Tibial nerve (tissue), 4 donors: ENCODE data around the gene HS6ST3. TPM values are rescaled to one million over a fixed set of nuclear protein-coding genes. Genes with fewer than 3 reads are reported as not detected.

ENCODE experiments used
- DNase-seq, 2 donors: peaks; one replicate each; pipeline ENCODE4 v3.0.0-alpha.2; 2019; ENCODE audit warnings: low spot score in 2 of 2
- H3K27ac ChIP-seq, 4 donors: fragments of 200-600 bp; sonication (generic) in 3 of 4; one replicate each; pipeline ENCODE4 v1.5.1; 2017 to 2019; ENCODE audit warnings: mild to moderate bottlenecking in 1 of 4
- H3K27me3 ChIP-seq, 2 donors: fragments of 200-600 bp; sonication (generic) in 1 of 2; one replicate each; pipeline versions ENCODE4 v1.5.1 to v1.6.0; 2017 to 2019
- H3K36me3 ChIP-seq, 3 donors: fragments of 200-600 bp; sonication (generic); one replicate each; pipeline ENCODE4 v1.5.1; 2018 to 2019
- H3K4me1 ChIP-seq, 4 donors: fragments of 200-600 bp; sonication (generic) in 3 of 4; one replicate each; pipeline ENCODE4 v1.5.1; 2017 to 2019
- H3K4me3 ChIP-seq, 4 donors: fragments of 200-600 bp; sonication (generic) in 3 of 4; one replicate each; pipeline ENCODE4 v1.5.1; 2017 to 2019; ENCODE audit warnings: mild to moderate bottlenecking in 1 of 4, moderate library complexity in 1 of 4
- H3K9me3 ChIP-seq, 4 donors: fragments of 200-600 bp; sonication (generic) in 3 of 4; one replicate each; pipeline ENCODE4 v1.5.1; 2017 to 2019
- EP300 ChIP-seq, 2 donors: sonication (generic); formaldehyde crosslinking; IDR thresholded peaks; one replicate each; pipeline ENCODE4 v1.6.1; 2017; ENCODE audit warnings: antibody characterized with exemption in 2 of 2, mild to moderate bottlenecking in 1 of 2
- POLR2A ChIP-seq, 2 donors: fragments of 450-650 bp; IDR thresholded peaks; one replicate each; pipeline ENCODE4 v1.6.1; 2017; ENCODE audit warnings: antibody characterized with exemption in 2 of 2, mild to moderate bottlenecking in 2 of 2, moderate library complexity in 2 of 2
- WGBS, 2 donors: methylation state at CpG; one replicate each; pipeline ENCODE4 v1.1.5; 2018; 5-methylcytosine and 5-hydroxymethylcytosine counted together
- total RNA-seq, 4 donors: library from RNA; depleted of rRNA; stranded (reverse); fragments of >200 nt; gene quantifications; one replicate each; pipeline ENCODE4 v1.1.0, GENCODE V29; 2016
- TF ChIP-seq, protein P1 (sequence below), 5 experiments: fragments of 200-600 bp in 3 of 5; fragments of 450-650 bp in 2 of 5; sonication (generic) in 3 of 5; IDR thresholded peaks; one replicate each; pipeline ENCODE4 v1.5.1; 2016 to 2019; ENCODE audit warnings: antibody characterized with exemption in 5 of 5, mild to moderate bottlenecking in 3 of 5, moderate library complexity in 2 of 5

HS6ST3 gene
- total RNA-seq, 4 donors from 2014 or later: 0.21 to 1.1 (median 0.79) TPM

DNA sequence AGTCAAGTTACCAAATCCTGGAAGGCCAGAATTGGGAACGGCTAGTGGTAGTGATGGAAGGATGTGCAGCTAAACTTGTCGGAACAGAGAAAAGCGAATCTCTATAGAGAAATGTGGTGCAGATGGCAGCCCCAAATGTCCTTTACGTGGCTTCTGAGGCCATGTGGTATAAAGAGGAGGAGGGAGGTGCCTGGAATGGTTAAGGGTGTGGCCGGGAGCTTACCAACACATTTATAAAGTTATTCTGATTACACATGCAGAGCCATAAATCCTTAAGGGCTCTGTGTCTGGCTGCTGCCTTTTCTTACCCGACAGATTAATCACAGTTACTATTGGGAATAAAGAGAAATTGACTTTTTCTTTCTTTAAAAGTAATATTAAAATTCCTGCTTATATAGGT is 714.3 kb downstream of the HS6ST3 start:
- no peak for TF ChIP-seq EP300 (IDR thresholded peaks at IDR 0.05)
- TF ChIP-seq POLR2A (IDR thresholded peaks at IDR 0.05): no peak
- TF ChIP-seq, protein P1, sequence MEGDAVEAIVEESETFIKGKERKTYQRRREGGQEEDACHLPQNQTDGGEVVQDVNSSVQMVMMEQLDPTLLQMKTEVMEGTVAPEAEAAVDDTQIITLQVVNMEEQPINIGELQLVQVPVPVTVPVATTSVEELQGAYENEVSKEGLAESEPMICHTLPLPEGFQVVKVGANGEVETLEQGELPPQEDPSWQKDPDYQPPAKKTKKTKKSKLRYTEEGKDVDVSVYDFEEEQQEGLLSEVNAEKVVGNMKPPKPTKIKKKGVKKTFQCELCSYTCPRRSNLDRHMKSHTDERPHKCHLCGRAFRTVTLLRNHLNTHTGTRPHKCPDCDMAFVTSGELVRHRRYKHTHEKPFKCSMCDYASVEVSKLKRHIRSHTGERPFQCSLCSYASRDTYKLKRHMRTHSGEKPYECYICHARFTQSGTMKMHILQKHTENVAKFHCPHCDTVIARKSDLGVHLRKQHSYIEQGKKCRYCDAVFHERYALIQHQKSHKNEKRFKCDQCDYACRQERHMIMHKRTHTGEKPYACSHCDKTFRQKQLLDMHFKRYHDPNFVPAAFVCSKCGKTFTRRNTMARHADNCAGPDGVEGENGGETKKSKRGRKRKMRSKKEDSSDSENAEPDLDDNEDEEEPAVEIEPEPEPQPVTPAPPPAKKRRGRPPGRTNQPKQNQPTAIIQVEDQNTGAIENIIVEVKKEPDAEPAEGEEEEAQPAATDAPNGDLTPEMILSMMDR (IDR thresholded peaks at IDR 0.05): no peak

DNA sequence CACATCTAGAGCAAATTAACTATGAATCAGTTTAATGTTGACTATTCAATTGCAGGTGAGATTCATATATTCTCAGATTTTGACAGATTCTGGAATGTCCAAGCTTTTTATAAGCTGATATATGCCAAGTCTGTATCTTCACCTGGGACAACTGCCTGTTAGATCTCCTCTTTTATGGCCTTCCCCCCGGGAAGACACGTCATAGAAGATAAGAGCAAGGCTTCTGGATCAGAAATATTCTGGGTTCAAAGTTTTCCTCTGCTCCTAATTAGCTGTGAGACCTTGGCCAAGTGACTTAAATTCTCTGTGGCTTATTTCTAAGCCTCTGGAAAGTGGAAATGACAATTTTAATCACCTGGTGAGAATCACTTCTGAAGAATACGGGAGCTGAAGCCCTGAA is 716.8 kb downstream of the HS6ST3 start:
- TF ChIP-seq, protein P1 (IDR thresholded peaks at IDR 0.05): no peak
- TF ChIP-seq EP300 (IDR thresholded peaks at IDR 0.05): no peak
- no peak for TF ChIP-seq POLR2A (IDR thresholded peaks at IDR 0.05)
- Histone ChIP-seq H3K27me3 (no peaks in the 10 kb centered on the region), H3K27ac (no peak overlapping the region), H3K4me3 (no peak overlapping the region), H3K9me3 (no peaks in the 10 kb centered on the region), H3K36me3 (no peaks in the 10 kb centered on the region), H3K4me1 (peaks cover 0 to 16% (median 0%) of the 10 kb centered on the region in 4 donors)
- DNase-seq: no peak
- 85 to 86% methylated on average over 3 of the region's 3 CpGs for WGBS, 2 donors

More for the DNA sequence above, 714.3 kb downstream of the HS6ST3 start:
- no peaks in the 10 kb centered on the region for H3K9me3 ChIP-seq
- no peak overlapping the region for H3K4me3 ChIP-seq
- WGBS, 2 donors: 79 to 86% methylated on average over 6 of the region's 6 CpGs
- no peaks in the 10 kb centered on the region for H3K36me3 ChIP-seq
- H3K4me1 ChIP-seq: peaks cover 0 to 16% (median 0%) of the 10 kb centered on the region in 4 donors
- no peak overlapping the region for H3K27ac ChIP-seq
- H3K27me3 ChIP-seq: no peaks in the 10 kb centered on the region
- DNase-seq: no peak

DNA sequence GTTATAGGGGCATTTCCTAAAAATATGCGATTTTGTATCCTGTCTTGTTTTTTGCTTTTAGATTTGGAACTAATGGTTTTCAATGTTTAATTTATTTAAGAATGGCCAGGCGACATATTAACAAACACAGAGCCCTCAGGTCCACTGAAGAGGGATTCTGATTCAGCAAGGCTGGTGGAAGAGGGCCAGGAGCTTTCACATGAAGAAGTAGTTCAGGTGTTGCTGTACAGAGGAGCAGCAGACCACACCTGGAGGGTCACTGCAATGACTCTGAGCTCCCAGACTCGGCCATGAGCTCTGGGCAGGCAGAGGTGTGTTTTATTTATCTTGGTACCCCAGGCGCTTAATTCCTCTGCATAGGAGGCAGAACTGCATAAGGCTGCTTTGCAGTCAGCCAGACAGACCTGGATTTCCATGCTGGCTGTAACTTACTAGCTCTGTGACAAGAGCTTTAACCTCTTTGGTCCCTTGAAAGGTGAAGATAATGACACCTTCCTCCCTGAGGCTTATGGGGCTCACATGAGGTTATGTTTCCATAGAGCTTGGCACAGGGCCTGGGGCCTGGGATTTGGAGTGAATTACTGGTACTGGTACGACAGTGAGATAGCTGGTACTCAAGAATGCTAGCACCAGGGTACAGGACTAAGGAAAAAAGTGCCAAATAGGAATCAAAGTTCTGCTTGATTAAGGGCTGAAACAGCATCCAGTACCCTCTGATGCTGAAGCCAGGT is 719.6 kb downstream of the HS6ST3 start:
- Histone ChIP-seq H3K4me3 (no peak overlapping the region), H3K36me3 (no peaks in the 10 kb centered on the region), H3K9me3 (no peaks in the 10 kb centered on the region), H3K27ac (no peak overlapping the region), H3K4me1 (peaks cover 0 to 6% (median 0%) of the 10 kb centered on the region in 4 donors), H3K27me3 (no peaks in the 10 kb centered on the region)
- no peak for DNase-seq
- WGBS, 2 donors: 80 to 86% methylated on average over 5 of the region's 5 CpGs
- TF ChIP-seq, protein P1 (IDR thresholded peaks at IDR 0.05): no peak
- TF ChIP-seq EP300 (IDR thresholded peaks at IDR 0.05) (no peak), POLR2A (IDR thresholded peaks at IDR 0.05) (no peak)

DNA sequence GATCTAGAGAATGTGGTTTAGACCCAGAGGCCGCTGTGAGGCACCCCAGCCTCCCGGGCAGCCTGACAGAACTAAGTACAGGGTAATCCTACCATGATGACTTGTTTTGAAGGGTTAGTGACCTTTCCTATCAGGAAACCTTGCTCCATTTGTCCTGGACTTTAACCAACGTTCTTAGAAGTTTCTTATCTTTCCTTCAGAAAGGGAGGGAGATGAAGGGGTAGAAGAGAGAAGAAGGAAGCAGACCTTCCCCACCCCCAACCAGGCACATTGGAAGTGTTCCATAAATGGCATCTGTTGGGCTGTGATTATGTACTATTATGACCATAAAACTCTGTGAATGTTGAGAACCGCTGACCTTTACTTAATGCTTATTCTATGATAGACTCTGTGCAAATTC is 720.2 kb downstream of the HS6ST3 start:
- H3K9me3 ChIP-seq: no peaks in the 10 kb centered on the region
- H3K36me3 ChIP-seq: no peaks in the 10 kb centered on the region
- no peaks in the 10 kb centered on the region for H3K27me3 ChIP-seq
- 53 to 62% methylated on average over 4 of the region's 4 CpGs for WGBS, 2 donors
- H3K4me3 ChIP-seq: no peak overlapping the region
- no peak for DNase-seq
- no peak overlapping the region for H3K27ac ChIP-seq
- TF ChIP-seq EP300 (IDR thresholded peaks at IDR 0.05) (no peak), POLR2A (IDR thresholded peaks at IDR 0.05) (no peak)
- TF ChIP-seq, protein P1 (IDR thresholded peaks at IDR 0.05): no peak
- peaks cover 0 to 6% (median 0%) of the 10 kb centered on the region in 4 donors for H3K4me1 ChIP-seq

DNA sequence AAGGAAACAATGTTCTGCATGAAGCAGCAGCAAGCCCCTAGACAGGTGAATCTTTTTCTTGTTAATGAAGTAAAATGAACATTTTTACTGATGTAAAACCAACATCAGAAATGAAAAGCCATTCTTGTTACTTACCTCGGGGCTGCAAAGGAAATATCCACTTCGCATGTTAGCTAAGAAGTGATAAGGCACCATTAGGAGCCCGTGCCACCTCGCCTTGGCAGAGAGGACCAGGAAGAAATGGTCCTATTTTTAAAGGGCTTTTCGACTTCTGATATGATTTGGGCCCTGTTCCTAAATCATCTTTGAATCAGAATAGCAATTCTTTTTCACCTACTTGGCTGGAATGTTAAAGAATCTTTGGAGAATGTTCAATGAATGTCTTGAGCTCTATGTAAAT is 721.1 kb downstream of the HS6ST3 start:
- WGBS, 2 donors: 80 to 84% methylated on average over 5 of the region's 5 CpGs
- TF ChIP-seq POLR2A (IDR thresholded peaks at IDR 0.05): no peak
- TF ChIP-seq EP300 (IDR thresholded peaks at IDR 0.05): no peak
- TF ChIP-seq, protein P1 (IDR thresholded peaks at IDR 0.05): no peak
- H3K36me3 ChIP-seq: no peaks in the 10 kb centered on the region

More for the DNA sequence above, 721.1 kb downstream of the HS6ST3 start:
- H3K4me3 ChIP-seq: no peak overlapping the region
- H3K27me3 ChIP-seq: no peaks in the 10 kb centered on the region
- no peaks in the 10 kb centered on the region for H3K9me3 ChIP-seq
- H3K27ac ChIP-seq: no peak overlapping the region
- DNase-seq: no peak
- peaks cover 0 to 6% (median 0%) of the 10 kb centered on the region in 4 donors for H3K4me1 ChIP-seq
